Fibroblast of skin of scalp (primary cell): ENCODE data around the gene MXRA8.

Experiments
- DNase-seq: peaks from one replicate; pipeline ENCODE4 v3.0.0-alpha.2; 2013

MXRA8 gene

DNA sequence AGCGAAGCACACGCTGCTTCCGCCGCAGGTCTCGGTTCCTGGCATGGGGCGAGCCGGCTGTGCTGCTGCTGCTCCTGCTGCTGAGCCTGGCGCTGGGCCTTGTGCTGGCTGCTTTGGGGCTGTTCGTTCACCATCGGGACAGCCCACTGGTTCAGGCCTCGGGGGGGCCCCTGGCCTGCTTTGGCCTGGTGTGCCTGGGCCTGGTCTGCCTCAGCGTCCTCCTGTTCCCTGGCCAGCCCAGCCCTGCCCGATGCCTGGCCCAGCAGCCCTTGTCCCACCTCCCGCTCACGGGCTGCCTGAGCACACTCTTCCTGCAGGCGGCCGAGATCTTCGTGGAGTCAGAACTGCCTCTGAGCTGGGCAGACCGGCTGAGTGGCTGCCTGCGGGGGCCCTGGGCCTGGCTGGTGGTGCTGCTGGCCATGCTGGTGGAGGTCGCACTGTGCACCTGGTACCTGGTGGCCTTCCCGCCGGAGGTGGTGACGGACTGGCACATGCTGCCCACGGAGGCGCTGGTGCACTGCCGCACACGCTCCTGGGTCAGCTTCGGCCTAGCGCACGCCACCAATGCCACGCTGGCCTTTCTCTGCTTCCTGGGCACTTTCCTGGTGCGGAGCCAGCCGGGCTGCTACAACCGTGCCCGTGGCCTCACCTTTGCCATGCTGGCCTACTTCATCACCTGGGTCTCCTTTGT is 24.7 kb downstream of the MXRA8 start:
- DNase-seq = no peak

- no peak for DNase-seq
Measured at GRCh38 chr1:1332774-1333480, 25.4 kb downstream of the MXRA8 start.

DNA sequence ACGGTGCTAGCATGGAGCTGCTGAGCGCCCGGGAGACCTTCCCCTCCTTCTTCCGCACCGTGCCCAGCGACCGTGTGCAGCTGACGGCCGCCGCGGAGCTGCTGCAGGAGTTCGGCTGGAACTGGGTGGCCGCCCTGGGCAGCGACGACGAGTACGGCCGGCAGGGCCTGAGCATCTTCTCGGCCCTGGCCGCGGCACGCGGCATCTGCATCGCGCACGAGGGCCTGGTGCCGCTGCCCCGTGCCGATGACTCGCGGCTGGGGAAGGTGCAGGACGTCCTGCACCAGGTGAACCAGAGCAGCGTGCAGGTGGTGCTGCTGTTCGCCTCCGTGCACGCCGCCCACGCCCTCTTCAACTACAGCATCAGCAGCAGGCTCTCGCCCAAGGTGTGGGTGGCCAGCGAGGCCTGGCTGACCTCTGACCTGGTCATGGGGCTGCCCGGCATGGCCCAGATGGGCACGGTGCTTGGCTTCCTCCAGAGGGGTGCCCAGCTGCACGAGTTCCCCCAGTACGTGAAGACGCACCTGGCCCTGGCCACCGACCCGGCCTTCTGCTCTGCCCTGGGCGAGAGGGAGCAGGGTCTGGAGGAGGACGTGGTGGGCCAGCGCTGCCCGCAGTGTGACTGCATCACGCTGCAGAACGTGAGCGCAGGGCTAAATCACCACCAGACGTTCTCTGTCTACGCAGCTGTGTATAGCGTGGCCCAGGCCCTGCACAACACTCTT is 26.2 kb downstream of the MXRA8 start:
- no peak for DNase-seq

DNA sequence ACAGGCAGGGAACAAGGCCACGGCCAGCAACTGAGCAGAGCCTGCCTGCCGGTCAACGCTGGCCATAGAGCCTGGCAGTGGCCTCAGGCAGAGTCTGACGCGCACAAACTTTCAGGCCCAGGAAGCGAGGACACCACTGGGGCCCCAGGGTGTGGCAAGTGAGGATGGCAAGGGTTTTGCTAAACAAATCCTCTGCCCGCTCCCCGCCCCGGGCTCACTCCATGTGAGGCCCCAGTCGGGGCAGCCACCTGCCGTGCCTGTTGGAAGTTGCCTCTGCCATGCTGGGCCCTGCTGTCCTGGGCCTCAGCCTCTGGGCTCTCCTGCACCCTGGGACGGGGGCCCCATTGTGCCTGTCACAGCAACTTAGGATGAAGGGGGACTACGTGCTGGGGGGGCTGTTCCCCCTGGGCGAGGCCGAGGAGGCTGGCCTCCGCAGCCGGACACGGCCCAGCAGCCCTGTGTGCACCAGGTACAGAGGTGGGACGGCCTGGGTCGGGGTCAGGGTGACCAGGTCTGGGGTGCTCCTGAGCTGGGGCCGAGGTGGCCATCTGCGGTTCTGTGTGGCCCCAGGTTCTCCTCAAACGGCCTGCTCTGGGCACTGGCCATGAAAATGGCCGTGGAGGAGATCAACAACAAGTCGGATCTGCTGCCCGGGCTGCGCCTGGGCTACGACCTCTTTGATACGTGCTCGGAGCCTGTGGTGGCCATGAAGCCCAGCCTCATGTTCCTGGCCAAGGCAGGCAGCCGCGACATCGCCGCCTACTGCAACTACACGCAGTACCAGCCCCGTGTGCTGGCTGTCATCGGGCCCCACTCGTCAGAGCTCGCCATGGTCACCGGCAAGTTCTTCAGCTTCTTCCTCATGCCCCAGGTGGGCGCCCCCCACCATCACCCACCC is 27.0 kb downstream of the MXRA8 start, which contains the start of gene TAS1R3:
Gene TAS1R3, plus strand, starts transcription at position 213 of the 898 bp plus-strand sequence. Its CDS starts 66 bp downstream, at position 279.
- DNase-seq = no peak

DNA sequence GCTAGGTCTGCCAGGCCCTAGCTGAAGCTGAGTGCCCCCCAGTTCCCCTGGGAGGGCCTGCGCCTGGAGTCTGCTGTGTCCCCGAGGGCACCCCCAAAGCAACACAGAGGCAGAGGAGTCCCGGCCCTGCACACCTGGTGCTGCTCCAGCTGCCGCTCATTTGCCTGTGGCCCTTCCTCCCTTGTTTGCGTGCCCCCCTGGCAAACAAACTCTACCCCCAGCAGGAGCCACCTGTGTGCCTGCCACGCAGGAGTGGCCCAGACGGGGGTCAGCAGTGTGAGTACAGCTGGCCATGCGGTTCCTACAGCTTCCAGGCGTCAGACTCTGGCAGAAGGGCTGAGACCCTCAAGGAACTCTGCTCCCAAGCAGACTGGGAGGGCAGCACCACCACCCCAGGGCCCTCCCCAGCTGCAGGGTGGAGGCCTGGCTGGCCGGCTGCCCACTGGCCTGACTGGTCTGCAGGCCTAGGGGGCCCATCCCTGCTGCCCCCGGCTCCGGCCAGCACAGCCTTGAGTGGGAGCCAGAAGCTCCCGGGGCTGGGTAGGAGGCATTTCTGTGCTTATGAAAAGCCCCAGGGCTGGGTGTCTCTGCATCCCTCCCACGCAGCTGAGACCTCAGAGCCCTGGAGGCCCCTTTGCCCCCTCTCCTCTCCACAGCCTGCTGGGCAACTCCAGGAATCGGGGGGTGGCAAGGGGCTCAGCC is 27.8 kb downstream of the MXRA8 start:
- no peak for DNase-seq

GRCh38 chr1:1329304-1330210 is 28.8 kb downstream of the MXRA8 start:
- DNase-seq = no peak

DNA sequence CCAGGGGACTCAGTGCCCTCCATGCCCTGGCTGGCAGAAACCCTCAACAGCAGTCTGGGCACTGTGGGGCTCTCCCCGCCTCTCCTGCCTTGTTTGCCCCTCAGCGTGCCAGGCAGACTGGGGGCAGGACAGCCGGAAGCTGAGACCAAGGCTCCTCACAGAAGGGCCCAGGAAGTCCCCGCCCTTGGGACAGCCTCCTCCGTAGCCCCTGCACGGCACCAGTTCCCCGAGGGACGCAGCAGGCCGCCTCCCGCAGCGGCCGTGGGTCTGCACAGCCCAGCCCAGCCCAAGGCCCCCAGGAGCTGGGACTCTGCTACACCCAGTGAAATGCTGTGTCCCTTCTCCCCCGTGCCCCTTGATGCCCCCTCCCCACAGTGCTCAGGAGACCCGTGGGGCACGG is 30.1 kb downstream of the MXRA8 start:
- no peak for DNase-seq

GRCh38 chr1:1327291-1327690 is 31.1 kb downstream of the MXRA8 start:
- DNase-seq = no peak

DNA sequence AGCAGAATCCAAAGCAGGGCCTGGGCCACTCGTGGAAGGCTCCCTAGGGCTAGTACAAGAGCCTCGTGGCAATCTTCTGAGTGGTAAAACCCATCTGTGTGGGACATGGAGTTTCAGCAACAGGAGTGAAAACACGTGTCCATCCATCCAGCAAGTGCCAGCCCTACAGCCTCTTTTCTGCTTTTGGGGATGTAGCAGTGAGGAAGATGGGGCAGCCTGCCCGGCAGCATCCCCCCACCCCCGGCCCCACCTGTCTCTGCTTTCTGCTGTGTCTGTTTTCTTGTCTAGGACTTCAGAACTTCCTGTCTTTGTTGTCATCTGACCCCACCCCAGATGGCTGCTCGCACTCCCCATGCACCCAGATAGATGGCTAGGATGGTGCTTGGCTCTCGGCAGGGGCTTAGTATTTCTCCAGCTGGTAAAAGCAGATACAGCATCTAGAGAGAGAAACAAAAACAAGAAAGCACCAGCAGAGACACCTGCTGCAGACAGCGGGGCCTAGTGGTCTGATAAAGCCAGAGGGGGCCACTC is 32.2 kb downstream of the MXRA8 start:
- no peak for DNase-seq

- no peak for DNase-seq
Measured at GRCh38 chr1:1325288-1326074, 32.9 kb downstream of the MXRA8 start.

- peak; percentile 92 for DNase-seq
Measured at GRCh38 chr1:1324524-1325287, 33.6 kb downstream of the MXRA8 start, which contains the start of the genes CPTP and INTS11. Gene CPTP, plus strand, starts transcription at chr1:1324802. Its CDS starts 2,109 bp downstream, at chr1:1326911. Gene INTS11, minus strand, starts transcription at chr1:1324660. Its CDS starts 52 bp downstream, at chr1:1324608.

GRCh38 chr1:1324084-1324523 is 34.3 kb downstream of the MXRA8 start:
- no peak for DNase-seq

- DNase-seq = no peak
Measured at GRCh38 chr1:1322952-1323351, 35.4 kb downstream of the MXRA8 start.

- DNase-seq = no peak
Measured at GRCh38 chr1:1322418-1322817, 35.9 kb downstream of the MXRA8 start.

GRCh38 chr1:1321477-1321876 is 36.9 kb downstream of the MXRA8 start:
- no peak for DNase-seq

DNA sequence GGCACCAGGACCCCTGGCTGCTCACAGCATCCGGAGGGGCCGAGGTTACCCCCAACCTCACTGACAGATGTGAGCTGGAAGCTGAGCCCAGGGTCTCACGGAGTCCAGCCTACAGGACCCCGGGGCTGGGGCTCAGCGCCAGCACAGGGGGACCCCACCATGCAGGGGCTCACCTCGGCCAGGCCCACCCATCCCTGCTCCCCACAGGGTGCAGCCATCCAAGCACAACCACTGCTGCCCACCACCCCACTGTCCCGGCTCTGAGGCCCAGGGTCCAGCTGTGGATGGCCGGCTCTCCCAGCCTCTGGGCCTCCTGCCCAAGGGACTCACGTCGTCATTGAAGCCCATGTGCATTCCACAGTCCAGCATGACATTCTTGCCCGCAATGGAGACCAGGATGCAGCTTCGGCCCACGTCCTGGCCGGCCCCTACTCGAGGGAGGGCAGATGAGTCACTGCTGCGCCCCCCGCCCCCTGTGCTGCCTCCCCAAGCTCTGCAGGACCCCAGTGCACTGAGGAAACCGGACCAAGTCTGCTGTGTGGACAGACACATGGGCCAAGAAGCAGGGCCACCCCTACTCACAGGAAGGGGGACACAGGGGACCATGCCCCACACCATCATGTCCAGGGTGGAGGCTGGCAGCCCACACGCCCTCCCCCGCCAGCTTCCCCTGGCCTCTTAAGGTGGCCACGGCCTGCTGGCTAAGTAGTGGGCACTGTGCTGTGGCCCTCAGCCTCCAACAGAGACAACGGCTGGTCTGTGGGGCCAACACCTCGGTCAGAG is 37.5 kb downstream of the MXRA8 start:
- DNase-seq = no peak

DNA sequence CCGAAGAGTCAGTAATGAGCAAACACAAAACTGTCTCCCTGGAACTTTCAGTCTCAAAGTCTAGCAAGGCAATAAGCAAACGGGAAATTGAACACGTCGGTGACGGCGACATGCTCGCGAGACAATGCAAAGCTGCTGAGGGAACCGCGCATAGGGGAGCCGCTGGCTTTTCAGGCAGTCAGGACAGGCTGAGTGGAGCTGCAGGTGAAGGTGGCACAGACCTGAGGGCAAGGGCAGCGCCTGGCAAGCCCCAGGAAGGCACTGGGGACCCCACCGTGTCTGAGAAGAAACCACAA is 38.8 kb downstream of the MXRA8 start:
- DNase-seq = no peak
